KMS-11 (cell line): Measurements from ENCODE around the gene AWAT1.

Experiments used
- H2AFZ ChIP-seq: fragments of 200-600 bp; sonication (generic); 2 replicates; pipeline ENCODE4 v1.6.1; 2016; ENCODE audit warnings: antibody characterized with exemption, mixed run types, low read depth
- H3K27ac ChIP-seq: fragments of 200-600 bp; sonication (generic); 2 replicates; pipeline ENCODE4 v1.6.1; 2016; ENCODE audit warnings: mild to moderate bottlenecking, mixed run types
- H3K27me3 ChIP-seq: fragments of 200-600 bp; sonication (generic); 2 replicates; pipeline ENCODE4 v1.6.1; 2017; ENCODE audit warnings: mild to moderate bottlenecking, low read depth, mixed run types, moderate library complexity; ENCODE audit not compliant: insufficient read depth
- H3K36me3 ChIP-seq: fragments of 200-600 bp; sonication (generic); 2 replicates; pipeline ENCODE4 v1.6.1; 2017; ENCODE audit warnings: mild to moderate bottlenecking, mixed run types; ENCODE audit not compliant: insufficient read depth
- H3K4me1 ChIP-seq: fragments of 200-600 bp; sonication (generic); 2 replicates; pipeline ENCODE4 v1.6.1; 2016; ENCODE audit warnings: mild to moderate bottlenecking, low read depth, mixed run types; ENCODE audit not compliant: poor library complexity, severe bottlenecking
- H3K4me2 ChIP-seq: fragments of 200-600 bp; sonication (generic); 2 replicates; pipeline ENCODE4 v1.7.0; 2016; ENCODE audit warnings: mild to moderate bottlenecking, mixed run types
- H3K4me3 ChIP-seq: fragments of 200-600 bp; sonication (generic); IDR thresholded peaks from 2 replicates; pipeline ENCODE4 v1.6.1; 2017; ENCODE audit warnings: low read depth, low read length, mixed read lengths; ENCODE audit not compliant: insufficient read depth
- H3K79me2 ChIP-seq: fragments of 200-600 bp; sonication (generic); 2 replicates; pipeline ENCODE4 v1.6.1; 2016; ENCODE audit warnings: low read depth, mixed run types; ENCODE audit not compliant: insufficient read depth
- H3K9ac ChIP-seq: fragments of 200-600 bp; sonication (generic); 2 replicates; pipeline ENCODE4 v1.6.1; 2016; ENCODE audit warnings: mild to moderate bottlenecking, mixed run types
- H4K20me1 ChIP-seq: fragments of 200-600 bp; sonication (generic); 2 replicates; pipeline ENCODE4 v1.6.1; 2016; ENCODE audit warnings: mild to moderate bottlenecking, mixed run types; ENCODE audit not compliant: insufficient read depth
- TF ChIP-seq, protein P1 (sequence below): fragments of 200-600 bp; sonication (generic); conservative IDR thresholded peaks from 2 replicates; pipeline ENCODE4 v1.6.1; 2017; ENCODE audit warnings: low read depth, mild to moderate bottlenecking, antibody characterized with exemption, low read length, moderate library complexity, mixed read lengths

AWAT1 gene

GRCh38 chrX:70280573-70280972 is 46.1 kb downstream of the AWAT1 start:
- TF ChIP-seq, protein P1, sequence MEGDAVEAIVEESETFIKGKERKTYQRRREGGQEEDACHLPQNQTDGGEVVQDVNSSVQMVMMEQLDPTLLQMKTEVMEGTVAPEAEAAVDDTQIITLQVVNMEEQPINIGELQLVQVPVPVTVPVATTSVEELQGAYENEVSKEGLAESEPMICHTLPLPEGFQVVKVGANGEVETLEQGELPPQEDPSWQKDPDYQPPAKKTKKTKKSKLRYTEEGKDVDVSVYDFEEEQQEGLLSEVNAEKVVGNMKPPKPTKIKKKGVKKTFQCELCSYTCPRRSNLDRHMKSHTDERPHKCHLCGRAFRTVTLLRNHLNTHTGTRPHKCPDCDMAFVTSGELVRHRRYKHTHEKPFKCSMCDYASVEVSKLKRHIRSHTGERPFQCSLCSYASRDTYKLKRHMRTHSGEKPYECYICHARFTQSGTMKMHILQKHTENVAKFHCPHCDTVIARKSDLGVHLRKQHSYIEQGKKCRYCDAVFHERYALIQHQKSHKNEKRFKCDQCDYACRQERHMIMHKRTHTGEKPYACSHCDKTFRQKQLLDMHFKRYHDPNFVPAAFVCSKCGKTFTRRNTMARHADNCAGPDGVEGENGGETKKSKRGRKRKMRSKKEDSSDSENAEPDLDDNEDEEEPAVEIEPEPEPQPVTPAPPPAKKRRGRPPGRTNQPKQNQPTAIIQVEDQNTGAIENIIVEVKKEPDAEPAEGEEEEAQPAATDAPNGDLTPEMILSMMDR = no peak
- Histone ChIP-seq H3K79me2 (no peaks in the 10 kb centered on the region), H4K20me1 (no peaks in the 10 kb centered on the region), H3K9ac (no peak overlapping the region), H3K27ac (no peak overlapping the region), H2AFZ (no peak overlapping the region), H3K27me3 (no peaks in the 10 kb centered on the region), H3K4me1 (no peaks in the 10 kb centered on the region), H3K36me3 (no peaks in the 10 kb centered on the region), H3K4me3 (no peak overlapping the region), H3K4me2 (no peak overlapping the region)

DNA sequence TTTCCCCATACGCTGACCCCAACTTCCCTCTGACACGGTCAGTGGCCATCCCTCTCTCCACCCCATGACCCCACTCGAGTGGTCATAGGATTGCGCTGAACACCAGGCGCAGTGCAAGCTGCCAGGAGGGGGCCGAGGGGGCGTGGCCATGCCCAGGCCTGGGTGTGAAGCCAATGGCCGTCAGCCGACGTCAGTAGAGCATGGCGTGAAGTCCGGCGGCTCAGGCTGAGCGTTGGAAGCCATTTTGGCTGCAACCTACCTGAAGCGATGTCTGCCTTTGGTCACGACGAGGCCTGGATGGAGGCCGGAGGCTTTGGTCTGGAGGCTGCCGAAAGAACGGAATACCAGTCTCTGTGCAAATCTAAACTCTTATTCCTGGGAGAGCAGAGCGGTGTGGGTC is 47.5 kb downstream of the AWAT1 start, which contains the start of gene RAB41:
Gene RAB41, plus strand, starts transcription at position 222 of the 400 bp plus-strand sequence. Its CDS starts 46 bp downstream, at position 268.
- H3K4me3 ChIP-seq = no peak within 1 kb of the TSS
- no peak within 1 kb of the TSS for H3K4me2 ChIP-seq
- H3K27ac ChIP-seq = no peak within 1 kb of the TSS
- H3K27me3 ChIP-seq = no peaks in the 10 kb centered on the region
- H3K36me3 ChIP-seq = no peaks in the 10 kb centered on the region
- H4K20me1 ChIP-seq = no peaks in the 10 kb centered on the region
- H3K9ac ChIP-seq = no peak within 1 kb of the TSS
- no peaks in the 10 kb centered on the region for H3K4me1 ChIP-seq
- H3K79me2 ChIP-seq = no peaks in the 10 kb centered on the region
- TF ChIP-seq, protein P1 = no peak
- H2AFZ ChIP-seq = no peak within 1 kb of the TSS

- Histone ChIP-seq H3K4me2 (peak overlapping the region; percentile 62), H3K9ac (peak overlapping the region; percentile 41; the same call in 1 of the 2 replicates), H3K27ac (peak overlapping the region; percentile 56; the same call in 1 of the 2 replicates), H3K79me2 (peaks cover 5% of the 10 kb centered on the region; the same call in 1 of the 2 replicates), H4K20me1 (no peaks in the 10 kb centered on the region), H3K27me3 (no peaks in the 10 kb centered on the region), H3K4me1 (peaks cover 19% of the 10 kb centered on the region), H2AFZ (peak overlapping the region; percentile 75), H3K4me3 (no peak overlapping the region), H3K36me3 (no peaks in the 10 kb centered on the region)
- TF ChIP-seq, protein P1 = no peak
Measured at GRCh38 chrX:70289168-70289792, 54.8 kb downstream of the AWAT1 start.
